Heart left ventricle (tissue), 16 donors: Measurements from ENCODE around the gene SCUBE2. TPM values are rescaled to one million over a fixed set of nuclear protein-coding genes. Genes with fewer than 3 reads are reported as not detected.

ENCODE experiments used
- ATAC-seq, 4 donors: fragments of 200-7000 bp; cut with Tn5 transposase; one replicate each; pipeline ENCODE4 v1.9.1; 2020 to 2022; ENCODE audit warnings: moderate library complexity in 4 of 4, mild to moderate bottlenecking in 3 of 4, moderate number of reproducible peaks in 1 of 4
- DNase-seq, 5 donors: peaks; one replicate each; pipeline ENCODE4 v3.0.0-alpha.2; 2020
- H3K27ac ChIP-seq, 12 donors: fragments of 200-600 bp; sonication (generic) in 4 of 12; one replicate each; pipeline versions ENCODE4 v1.5.0 to v1.8.0; 2016 to 2022; ENCODE audit warnings: mild to moderate bottlenecking in 2 of 12
- H3K27me3 ChIP-seq, 9 donors: fragments of 200-600 bp; sonication (generic) in 2 of 9; one replicate each; pipeline versions ENCODE4 v1.5.1 to v1.8.0; 2016 to 2022; ENCODE audit warnings: mild to moderate bottlenecking in 3 of 9
- H3K36me3 ChIP-seq, 9 donors: fragments of 200-600 bp; sonication (generic) in 2 of 9; one replicate each; pipeline versions ENCODE4 v1.5.0 to v1.8.0; 2018 to 2022; ENCODE audit warnings: mild to moderate bottlenecking in 2 of 9
- H3K4me1 ChIP-seq, 12 donors: fragments of 200-600 bp; sonication (generic) in 4 of 12; one replicate each; pipeline versions ENCODE4 v1.5.0 to v1.8.0; 2016 to 2022; ENCODE audit warnings: mild to moderate bottlenecking in 3 of 12
- H3K4me3 ChIP-seq, 12 donors: fragments of 200-600 bp; sonication (generic) in 4 of 12; one replicate each; pipeline versions ENCODE4 v1.5.0 to v1.8.0; 2017 to 2022; ENCODE audit warnings: mild to moderate bottlenecking in 9 of 12, moderate library complexity in 4 of 12
- H3K9me3 ChIP-seq, 12 donors: fragments of 200-600 bp; sonication (generic) in 4 of 12; one replicate each; pipeline versions ENCODE4 v1.5.0 to v1.8.0; 2016 to 2022; ENCODE audit warnings: mild to moderate bottlenecking in 1 of 12
- CTCF ChIP-seq, 12 donors: fragments of 200-600 bp; sonication (generic) in 4 of 12; IDR thresholded peaks; one replicate each; pipeline versions ENCODE4 v1.5.0 to v1.8.0; 2018 to 2022; ENCODE audit warnings: antibody characterized with exemption in 12 of 12, mild to moderate bottlenecking in 5 of 12
- POLR2A ChIP-seq, 2 donors: fragments of 450-650 bp; IDR thresholded peaks; one replicate each; pipeline ENCODE4 v1.6.1; 2017; ENCODE audit warnings: antibody characterized with exemption in 2 of 2, mild to moderate bottlenecking in 2 of 2, moderate library complexity in 2 of 2
- WGBS, 4 donors: extraction: QIAGEN DNeasy Blood & Tissue Kit in 2 of 4; methylation state at CpG; one replicate each; pipeline versions ENCODE4 v1.1.5 to v1.1.7; 2013 to 2018; 5-methylcytosine and 5-hydroxymethylcytosine counted together
- intact Hi-C, 10 donors: fragments of 100-400 bp; cut with DNase I; formaldehyde crosslinking; loops; one replicate each; pipeline versions ENCODE4 v1.11.1 to v1.14.2; 2022
- polyA plus RNA-seq, 2 donors: library from polyadenylated mRNA; stranded (reverse); fragments of 200-250 nt; gene quantifications; one replicate each; pipeline ENCODE4 v1.2.3, GENCODE V29; 2013
- total RNA-seq, 9 donors: library from RNA; depleted of rRNA in 2 of 9; stranded (reverse); fragments of >200 nt in 2 of 9; fragmentation: NEBNext Ultra II Directional in 3 of 9; extraction: Animal tissue kit (Norgen Biotek cat#: 25700) in 3 of 9; gene quantifications; one replicate each; pipeline versions ENCODE4 v1.1.0 to v1.2.4, GENCODE V29; 2016 to 2023
- donor health status: ischemic (EF 13 %, LVEDD 7.1; RV severe dilation, severe dysfunction).
- donor health status: healthy with polysubstance abuse.
- donor health status: DM: no; HTN: yes; CAD: no.
- donor health status: DM: no; HTN: no; CAD: no.
- donor health status: ischemic (EF 25% LVEDD 6.9; RV normal size, moderate dysfunction).
- donor health status: ischemic (EF 25% LVEDD 5.7; RV mildly dilated, moderate dysfunction).
- donor health status: healthy.
- donor health status: DM: yes; HTN: yes; CAD: no.
- donor health status: ischemic (EF 35%, LVEDD 5.7; RV mildly dilated, moderate dysfunction).
- donor health status: nonischemic (EF 11% LVEDD 7.7; RV severe dilation, severe dysfunction).
- donor health status: DM: yes; HTN: yes; CAD: no.
- donor health status: PGD.
- donor health status: ischemic (EF 29% LVEDD 5.4; RV normal size, mild dysfunction).
- donor health status: nonischemic (EF 23%, LVEDD 6.1; RV moderate dilation, normal function).

The SCUBE2 gene
- total and polyA plus RNA-seq, 11 donors = 0.08 to 4.3 (median 0.83) TPM

GRCh38 chr11:9120664-9121468 lies 29.5 kb upstream of the SCUBE2 start:
- intact Hi-C loops = no loop called here
- no peak overlapping the region for H3K4me3 ChIP-seq
- peaks cover 0 to 5% (median 0%) of the 10 kb centered on the region in 9 donors for H3K36me3 ChIP-seq
- H3K9me3 ChIP-seq = no peaks in the 10 kb centered on the region
- H3K27me3 ChIP-seq = no peaks in the 10 kb centered on the region
- no peak overlapping the region for H3K27ac ChIP-seq
- TF ChIP-seq POLR2A (IDR thresholded peaks at IDR 0.05) = no peak
- TF ChIP-seq CTCF (IDR thresholded peaks at IDR 0.05) = peak in 6 of 12 donors; percentile 9 to 30 (median 13)
- peaks cover 0 to 3% (median 0%) of the 10 kb centered on the region in 12 donors for H3K4me1 ChIP-seq
- 65 to 68% (median 67%) methylated on average over 9 of the region's 9 CpGs for WGBS, 4 donors
- ATAC-seq = peak in 3 of 4 donors; percentile 24 to 34 (median 27)
- no peak for DNase-seq

- intact Hi-C loops = no loop called here
- H3K4me1 ChIP-seq = no peaks in the 10 kb centered on the region
- H3K9me3 ChIP-seq = peaks cover 0 to 10% (median 0%) of the 10 kb centered on the region in 12 donors
- TF ChIP-seq POLR2A (IDR thresholded peaks at IDR 0.05) = no peak
- no peak for TF ChIP-seq CTCF (IDR thresholded peaks at IDR 0.05)
- WGBS, 4 donors = 93 to 96% (median 94%) methylated on average over 2 of the region's 2 CpGs
- peaks cover 0 to 9% (median 0%) of the 10 kb centered on the region in 9 donors for H3K36me3 ChIP-seq
- ATAC-seq (no peak), DNase-seq (no peak)
- no peaks in the 10 kb centered on the region for H3K27me3 ChIP-seq
- H3K4me3 ChIP-seq = no peak overlapping the region
- no peak overlapping the region for H3K27ac ChIP-seq
Observed at GRCh38 chr11:9118277-9118676, 26.9 kb upstream of the SCUBE2 start.

- intact Hi-C loops = no loop called here
- Histone ChIP-seq H3K4me3 (no peak overlapping the region), H3K9me3 (peaks cover 0 to 30% (median 4%) of the 10 kb centered on the region in 12 donors), H3K36me3 (peaks cover 0 to 12% (median 0%) of the 10 kb centered on the region in 9 donors), H3K27me3 (no peaks in the 10 kb centered on the region), H3K27ac (no peak overlapping the region), H3K4me1 (no peaks in the 10 kb centered on the region)
- no peak for ATAC-seq
- TF ChIP-seq POLR2A (IDR thresholded peaks at IDR 0.05) (no peak), CTCF (IDR thresholded peaks at IDR 0.05) (no peak)
- WGBS, 4 donors = 96 to 100% (median 98%) methylated on average over 2 of the region's 2 CpGs
- DNase-seq = no peak
Observed at GRCh38 chr11:9112075-9112474, 20.7 kb upstream of the SCUBE2 start.

- H3K27ac ChIP-seq = no peak overlapping the region
- peaks cover 0 to 12% (median 0%) of the 10 kb centered on the region in 9 donors for H3K36me3 ChIP-seq
- TF ChIP-seq POLR2A (IDR thresholded peaks at IDR 0.05) = no peak
- no peak for TF ChIP-seq CTCF (IDR thresholded peaks at IDR 0.05)
- H3K4me3 ChIP-seq = no peak overlapping the region
- WGBS, 4 donors = 96 to 99% (median 98%) methylated on average over 3 of the region's 3 CpGs
- H3K4me1 ChIP-seq = no peaks in the 10 kb centered on the region
- intact Hi-C loops = no loop called here
- DNase-seq = no peak
- H3K27me3 ChIP-seq = no peaks in the 10 kb centered on the region
- ATAC-seq = no peak
- peaks cover 0 to 30% (median 4%) of the 10 kb centered on the region in 12 donors for H3K9me3 ChIP-seq
Observed at GRCh38 chr11:9109858-9110731, 18.7 kb upstream of the SCUBE2 start.
